ENCODE results near the gene UQCRQ.

UQCRQ gene

DNA sequence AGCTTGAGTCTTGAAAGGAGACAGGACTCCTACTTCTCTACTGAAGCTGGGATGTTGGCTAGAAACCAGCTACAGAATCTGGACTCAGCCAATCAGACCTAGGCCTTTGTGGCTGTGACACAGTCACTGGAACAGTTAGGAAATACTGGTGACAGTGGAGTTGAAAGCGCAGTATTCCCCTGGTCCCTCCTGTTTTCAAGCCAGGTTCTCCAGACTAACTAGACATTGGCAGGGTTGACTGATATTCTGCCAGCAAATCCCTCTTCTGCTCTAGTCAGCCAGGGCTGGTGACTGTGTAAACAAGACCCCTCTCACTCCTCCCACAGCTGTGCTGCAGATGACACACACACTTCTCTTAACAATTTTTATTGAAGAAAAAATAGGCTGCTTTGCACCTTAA is 44.7 kb upstream of the UQCRQ start:
- H3K9me3 ChIP-seq (ENCODE audit: severe bottlenecking), result no peaks in the 10 kb centered on the region
- TF ChIP-seq, protein P1, sequence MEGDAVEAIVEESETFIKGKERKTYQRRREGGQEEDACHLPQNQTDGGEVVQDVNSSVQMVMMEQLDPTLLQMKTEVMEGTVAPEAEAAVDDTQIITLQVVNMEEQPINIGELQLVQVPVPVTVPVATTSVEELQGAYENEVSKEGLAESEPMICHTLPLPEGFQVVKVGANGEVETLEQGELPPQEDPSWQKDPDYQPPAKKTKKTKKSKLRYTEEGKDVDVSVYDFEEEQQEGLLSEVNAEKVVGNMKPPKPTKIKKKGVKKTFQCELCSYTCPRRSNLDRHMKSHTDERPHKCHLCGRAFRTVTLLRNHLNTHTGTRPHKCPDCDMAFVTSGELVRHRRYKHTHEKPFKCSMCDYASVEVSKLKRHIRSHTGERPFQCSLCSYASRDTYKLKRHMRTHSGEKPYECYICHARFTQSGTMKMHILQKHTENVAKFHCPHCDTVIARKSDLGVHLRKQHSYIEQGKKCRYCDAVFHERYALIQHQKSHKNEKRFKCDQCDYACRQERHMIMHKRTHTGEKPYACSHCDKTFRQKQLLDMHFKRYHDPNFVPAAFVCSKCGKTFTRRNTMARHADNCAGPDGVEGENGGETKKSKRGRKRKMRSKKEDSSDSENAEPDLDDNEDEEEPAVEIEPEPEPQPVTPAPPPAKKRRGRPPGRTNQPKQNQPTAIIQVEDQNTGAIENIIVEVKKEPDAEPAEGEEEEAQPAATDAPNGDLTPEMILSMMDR (IDR thresholded peaks at IDR 0.05; ENCODE audit: low read depth, low read length), result no peak
- no peak overlapping the region for H3K4me3 ChIP-seq (ENCODE audit: low read depth, low read length)
- no peaks in the 10 kb centered on the region for H3K27me3 ChIP-seq (ENCODE audit: insufficient read depth, low read depth, severe bottlenecking)
- no peaks in the 10 kb centered on the region; the same call in none of the 2 replicates for H3K36me3 ChIP-seq
- no peak for DNase-seq
- no peak overlapping the region for H3K27ac ChIP-seq

DNA sequence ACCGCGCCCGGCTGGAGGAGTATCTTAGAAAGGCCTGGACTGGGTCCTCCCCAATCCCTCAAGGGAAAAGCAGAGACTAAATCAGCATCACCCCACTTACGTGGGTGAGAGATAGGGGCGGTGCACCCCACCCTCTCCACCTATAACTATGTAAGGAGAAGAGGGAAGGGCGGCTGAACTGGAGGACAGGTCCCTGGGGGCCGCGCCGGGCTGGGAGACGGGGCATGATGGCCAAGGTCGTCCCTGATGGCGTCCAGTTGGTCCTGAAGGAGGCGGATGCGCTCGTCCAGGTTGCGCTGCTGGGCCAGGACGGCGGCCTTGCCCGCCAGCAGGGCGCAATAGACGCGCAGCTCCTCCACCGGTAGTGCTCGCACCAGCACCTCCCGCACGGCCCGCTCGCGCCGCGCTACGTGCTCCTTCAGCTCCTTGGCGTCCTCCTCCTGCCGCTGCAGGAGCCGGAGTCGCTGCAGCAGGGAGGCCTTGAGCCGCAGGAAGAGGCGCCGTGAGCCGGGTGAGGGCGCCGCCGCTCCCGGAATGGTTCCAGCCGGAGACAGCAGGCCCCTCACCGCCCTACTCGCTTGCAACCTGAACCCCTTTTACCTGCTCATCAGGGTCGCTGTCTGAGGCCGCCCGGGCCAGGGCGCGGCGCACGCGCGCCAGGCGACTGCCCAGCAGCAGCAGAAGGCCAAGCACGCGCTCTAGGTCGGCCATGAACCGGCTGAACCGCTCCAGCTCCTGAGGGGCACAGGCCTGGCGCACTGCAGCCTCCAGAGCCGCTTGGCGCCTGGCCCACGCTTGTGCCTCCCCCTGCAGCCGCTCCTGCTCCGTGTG is 43.6 kb upstream of the UQCRQ start:
- H3K4me3 ChIP-seq (ENCODE audit: low read depth, low read length), result no peak overlapping the region
- no peak for DNase-seq
- H3K36me3 ChIP-seq, result no peaks in the 10 kb centered on the region; the same call in none of the 2 replicates
- no peak overlapping the region for H3K27ac ChIP-seq
- TF ChIP-seq, protein P1 (IDR thresholded peaks at IDR 0.05; ENCODE audit: low read depth, low read length), result no peak
- H3K9me3 ChIP-seq (ENCODE audit: severe bottlenecking), result no peaks in the 10 kb centered on the region
- H3K27me3 ChIP-seq (ENCODE audit: insufficient read depth, low read depth, severe bottlenecking), result no peaks in the 10 kb centered on the region

DNA sequence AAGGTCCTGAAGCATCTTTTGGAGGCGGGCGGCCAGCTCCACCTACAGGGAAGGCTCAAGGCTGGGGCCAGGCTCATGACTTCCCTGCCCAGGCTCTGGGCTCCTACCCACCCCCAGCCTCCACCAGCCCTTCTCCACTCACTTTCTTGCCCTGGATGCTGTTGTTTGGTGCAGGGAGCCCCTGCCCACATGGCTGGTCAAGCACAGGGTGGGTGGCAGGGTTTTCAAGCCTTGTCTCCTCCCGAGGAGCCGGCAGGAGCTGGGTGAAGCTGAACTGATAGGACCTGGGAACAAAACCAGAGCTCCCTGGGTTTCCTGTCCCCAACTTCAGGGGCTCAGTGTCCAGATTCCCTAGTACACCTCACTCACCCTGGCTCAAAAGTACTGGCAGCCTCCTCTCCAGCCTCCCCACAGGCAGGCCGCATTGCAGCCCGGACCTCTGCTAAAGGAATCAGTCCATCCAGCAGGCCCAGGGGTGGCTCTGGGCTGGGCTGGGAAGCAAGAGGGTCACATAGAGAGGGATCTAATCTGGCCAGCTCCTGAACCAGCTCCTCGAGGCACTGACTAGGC is 42.9 kb upstream of the UQCRQ start:
- Histone ChIP-seq H3K27ac (no peak overlapping the region), H3K27me3 (ENCODE audit: insufficient read depth, low read depth, severe bottlenecking) (no peaks in the 10 kb centered on the region), H3K4me3 (ENCODE audit: low read depth, low read length) (no peak overlapping the region), H3K36me3 (no peaks in the 10 kb centered on the region; the same call in none of the 2 replicates), H3K9me3 (ENCODE audit: severe bottlenecking) (no peaks in the 10 kb centered on the region)
- TF ChIP-seq, protein P1 (IDR thresholded peaks at IDR 0.05; ENCODE audit: low read depth, low read length), result no peak
- no peak for DNase-seq

DNA sequence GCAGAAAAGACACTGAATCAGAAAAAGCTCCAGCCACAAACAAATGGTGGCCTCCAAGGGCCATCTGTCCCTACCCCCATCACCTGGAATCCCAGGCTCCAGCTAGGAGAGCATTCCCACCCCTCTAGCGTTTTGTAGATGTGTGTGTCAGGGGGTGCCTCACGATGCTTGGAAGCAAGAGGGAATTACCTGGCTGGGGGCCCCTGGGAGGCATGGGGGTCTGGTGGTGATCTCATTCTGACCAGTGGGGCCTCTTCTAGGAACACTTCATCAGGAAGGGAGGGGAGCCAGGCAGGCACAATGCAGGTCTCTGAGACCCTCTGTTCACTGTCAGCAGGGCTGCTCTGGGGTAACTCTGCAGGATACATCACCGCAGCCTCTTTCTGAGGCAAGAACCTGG is 42.0 kb upstream of the UQCRQ start:
- Histone ChIP-seq H3K9me3 (ENCODE audit: severe bottlenecking) (no peaks in the 10 kb centered on the region), H3K27me3 (ENCODE audit: insufficient read depth, low read depth, severe bottlenecking) (no peaks in the 10 kb centered on the region), H3K4me3 (ENCODE audit: low read depth, low read length) (no peak overlapping the region), H3K36me3 (no peaks in the 10 kb centered on the region; the same call in none of the 2 replicates), H3K27ac (no peak overlapping the region)
- TF ChIP-seq, protein P1 (IDR thresholded peaks at IDR 0.05; ENCODE audit: low read depth, low read length), result no peak
- DNase-seq, result no peak

DNA sequence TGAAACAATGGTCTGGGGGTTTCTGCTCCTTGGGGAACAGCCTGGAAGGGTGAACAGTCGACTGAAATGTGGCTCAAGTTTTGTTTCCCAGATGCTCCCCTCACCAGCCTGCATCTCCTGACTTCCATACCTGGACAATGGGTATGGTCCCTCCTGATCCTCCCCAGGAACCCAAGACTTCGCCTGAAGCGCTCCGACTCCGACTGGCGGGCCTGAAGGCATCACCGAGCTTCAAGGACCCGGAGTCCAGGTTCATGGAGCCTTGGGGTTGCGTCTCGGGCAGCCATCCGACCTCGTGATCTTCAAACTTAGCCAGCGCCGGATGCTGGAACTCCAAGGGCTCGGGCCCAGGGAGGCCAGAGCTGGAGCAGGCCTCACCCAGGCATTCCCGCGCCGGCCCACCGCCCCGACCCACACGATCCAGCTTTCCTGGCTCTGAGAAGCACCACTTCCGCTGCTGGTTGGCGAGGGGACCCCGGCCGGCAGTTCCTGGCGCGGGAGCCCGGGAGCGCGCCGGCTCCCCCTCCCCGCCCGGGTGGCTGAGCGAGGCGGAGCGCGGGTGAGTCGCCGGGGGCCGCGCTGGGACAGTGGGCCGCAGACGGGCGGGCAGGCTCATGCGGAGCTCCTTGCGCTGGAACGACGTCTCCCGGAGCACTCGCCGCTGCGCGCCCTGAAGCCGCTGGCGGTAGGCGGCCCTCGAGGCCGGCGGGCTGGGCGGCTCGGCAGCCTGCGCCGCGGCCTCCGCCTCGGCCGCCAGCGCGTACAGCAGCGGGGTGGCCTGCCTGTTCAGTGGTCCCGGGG is 41.2 kb upstream of the UQCRQ start:
- Histone ChIP-seq H3K4me3 (ENCODE audit: low read depth, low read length) (no peak overlapping the region), H3K27me3 (ENCODE audit: insufficient read depth, low read depth, severe bottlenecking) (no peaks in the 10 kb centered on the region), H3K27ac (no peak overlapping the region), H3K36me3 (no peaks in the 10 kb centered on the region; the same call in none of the 2 replicates), H3K9me3 (ENCODE audit: severe bottlenecking) (no peaks in the 10 kb centered on the region)
- TF ChIP-seq, protein P1 (IDR thresholded peaks at IDR 0.05; ENCODE audit: low read depth, low read length), result no peak
- no peak for DNase-seq

Measured in WERI-Rb-1 (cell line).